A549 (cell line): ENCODE results near the gene CYSLTR2. TPM values are rescaled to one million over a fixed set of nuclear protein-coding genes. Genes with fewer than 3 reads are reported as not detected.

ENCODE experiments used
- ATAC-seq, 2 experiments: fragments of 200-7000 bp in 1 of 2; fragments of >200 bp in 1 of 2; cut with Nextera tagmentation in 1 of 2; cut with Tn5 transposase in 1 of 2; 3 replicates each; pipeline versions ENCODE4 v1.8.0 to v1.9.1; 2018 to 2020; ENCODE audit warnings: mild to moderate bottlenecking in 1 of 2, moderate library complexity in 1 of 2
- CTCF ChIA-PET: fragments of 300-600 bp; sonication (Branson Sonifier 250); formaldehyde crosslinking; extraction: SDS; loops from one replicate; lab custom pipeline; 2021; ENCODE audit warnings: antibody characterized with exemption, inconsistent platforms; lab: Yijun Ruan, JAX
- POLR2A ChIA-PET: fragments of 350-600 bp; formaldehyde crosslinking; extraction: SDS; loops from one replicate; lab custom pipeline; 2021; ENCODE audit warnings: antibody characterized with exemption, inconsistent platforms; lab: Yijun Ruan, JAX
- DNase-seq, 2 experiments: peaks; one replicate each; pipeline versions ENCODE4 v3.0.0 to v3.0.0-alpha.2; 2011 to 2016; ENCODE audit warnings: low read depth in 1 of 2, low spot score in 1 of 2
- FAIRE-seq: peaks from 2 replicates; lab custom pipeline; 2011; peaks lifted over from hg19 to GRCh38; lab: Jason Lieb, UNC
- H3K27ac ChIP-seq, 2 experiments: fragments of >200 bp; sonication (Bioruptor Twin); formaldehyde crosslinking; 3 replicates each; pipeline ENCODE4 v1.5.1; 2016 to 2017
- H3K4me1 ChIP-seq: fragments of >200 bp; sonication (Bioruptor Twin); formaldehyde crosslinking; 3 replicates; pipeline ENCODE4 v1.6.1; 2016
- H3K4me2 ChIP-seq: fragments of >200 bp; sonication (Bioruptor Twin); formaldehyde crosslinking; 3 replicates; pipeline ENCODE4 v1.6.1; 2016
- H3K4me3 ChIP-seq: fragments of >200 bp; sonication (Bioruptor Twin); formaldehyde crosslinking; 3 replicates; pipeline ENCODE4 v1.5.1; 2016
- H3K9me3 ChIP-seq: fragments of >200 bp; sonication (Bioruptor Twin); formaldehyde crosslinking; 3 replicates; pipeline ENCODE4 v1.6.1; 2016
- CHD2 ChIP-seq: fragments of 150-350 bp; IDR thresholded peaks from 2 replicates; pipeline ENCODE4 v1.6.1; 2014; ENCODE audit warnings: low read length; ENCODE audit not compliant: partially characterized antibody
- CHD4 ChIP-seq: fragments of 200-600 bp; sonication (generic); IDR thresholded peaks from 2 replicates; pipeline ENCODE4 v1.6.1; 2016; ENCODE audit warnings: antibody characterized with exemption, mild to moderate bottlenecking, borderline replicate concordance
- EHF ChIP-seq: fragments of 250-450 bp; sonication (Bioruptor Pico); IDR thresholded peaks from 2 replicates; pipeline ENCODE4 v1.5.0; 2020; ENCODE audit warnings: mild to moderate bottlenecking
- FOSL2 ChIP-seq, 2 experiments: fragments of 450-650 bp in 1 of 2; fragments of >200 bp in 1 of 2; sonication (Bioruptor Twin) in 1 of 2; formaldehyde crosslinking; IDR thresholded peaks; 2 replicates each; pipeline versions ENCODE4 v1.5.0 to v1.6.1; 2016 to 2020; ENCODE audit warnings: mild to moderate bottlenecking in 1 of 2, moderate library complexity in 1 of 2
- FOXS1 ChIP-seq: fragments of 250-450 bp; sonication (Bioruptor Pico); IDR thresholded peaks from 2 replicates; pipeline ENCODE4 v1.5.0; 2020; ENCODE audit warnings: mild to moderate bottlenecking, moderate library complexity
- GATA3 ChIP-seq: IDR thresholded peaks from 2 replicates; pipeline ENCODE4 v1.6.1; 2012; ENCODE audit warnings: borderline replicate concordance
- HEYL ChIP-seq: fragments of 250-450 bp; sonication (Bioruptor Pico); IDR thresholded peaks from 2 replicates; pipeline ENCODE4 v1.8.0; 2021; ENCODE audit warnings: mild to moderate bottlenecking, moderate library complexity
- HOXA7 ChIP-seq: fragments of 250-450 bp; sonication (Bioruptor Pico); IDR thresholded peaks from 2 replicates; pipeline ENCODE4 v1.5.0; 2020; ENCODE audit warnings: mild to moderate bottlenecking, moderate library complexity
- HOXB13 ChIP-seq: fragments of 250-450 bp; sonication (Bioruptor Pico); IDR thresholded peaks from 2 replicates; pipeline ENCODE4 v1.5.0; 2020; ENCODE audit warnings: low read depth, mild to moderate bottlenecking, moderate library complexity
- JUN ChIP-seq, 2 experiments: fragments of >200 bp; sonication (Bioruptor Twin); formaldehyde crosslinking; IDR thresholded peaks; 2 replicates in 1 of 2; 3 replicates in 1 of 2; pipeline ENCODE4 v1.6.1; 2016 to 2017
- KDM5A ChIP-seq: fragments of 200-600 bp; sonication (generic); IDR thresholded peaks from 2 replicates; pipeline ENCODE4 v1.6.1; 2016; ENCODE audit warnings: antibody characterized with exemption, mild to moderate bottlenecking
- MAZ ChIP-seq: fragments of 150-350 bp; IDR thresholded peaks from 2 replicates; pipeline ENCODE4 v1.6.1; 2014; ENCODE audit warnings: antibody characterized with exemption, low read depth, low read length, borderline replicate concordance
- MYC ChIP-seq: IDR thresholded peaks from 2 replicates; pipeline ENCODE4 v1.6.1; 2012; ENCODE audit warnings: mild to moderate bottlenecking, inconsistent platforms, low read length, improper control_type of control experiment, borderline replicate concordance
- NFE2L2 ChIP-seq: fragments of 150-350 bp; conservative IDR thresholded peaks from 2 replicates; pipeline ENCODE4 v1.6.1; 2014; ENCODE audit warnings: low read length
- NR3C1 ChIP-seq: fragments of >200 bp; sonication (Bioruptor Twin); formaldehyde crosslinking; IDR thresholded peaks from 3 replicates; pipeline ENCODE4 v1.6.1; 2017
- POLR2A ChIP-seq: IDR thresholded peaks from 2 replicates; pipeline ENCODE4 v1.6.1; 2012; ENCODE audit warnings: mild to moderate bottlenecking, low read length
- POLR2AphosphoS2 ChIP-seq: conservative IDR thresholded peaks from 2 replicates; pipeline ENCODE4 v1.6.1; 2012; ENCODE audit warnings: low read length, improper control_type of control experiment, inconsistent platforms
- RAD21 ChIP-seq, 2 experiments: fragments of >200 bp in 1 of 2; sonication (Bioruptor Twin) in 1 of 2; formaldehyde crosslinking in 1 of 2; IDR thresholded peaks in 1 of 2; conservative IDR thresholded peaks in 1 of 2; 2 replicates in 1 of 2; 3 replicates in 1 of 2; pipeline ENCODE4 v1.6.1; 2012 to 2018; ENCODE audit warnings: inconsistent platforms in 1 of 2
- RCOR1 ChIP-seq: fragments of 150-350 bp; IDR thresholded peaks from 2 replicates; pipeline ENCODE4 v1.6.1; 2014; ENCODE audit warnings: antibody characterized with exemption, low read length, low read depth
- SMC3 ChIP-seq: fragments of >200 bp; sonication (Bioruptor Twin); formaldehyde crosslinking; IDR thresholded peaks from 3 replicates; pipeline ENCODE4 v1.6.1; 2018; ENCODE audit warnings: inconsistent platforms
- SREBF2 ChIP-seq: fragments of 450-650 bp; IDR thresholded peaks from 2 replicates; pipeline ENCODE4 v1.6.1; 2014; ENCODE audit warnings: mild to moderate bottlenecking, moderate library complexity
- TFCP2L1 ChIP-seq: fragments of 250-450 bp; sonication (Bioruptor Pico); IDR thresholded peaks from 2 replicates; pipeline ENCODE4 v1.5.0; 2021; ENCODE audit warnings: mild to moderate bottlenecking
- ZFP36 ChIP-seq: fragments of 450-650 bp; IDR thresholded peaks from 2 replicates; pipeline ENCODE4 v1.6.1; 2014; ENCODE audit warnings: borderline replicate concordance; ENCODE audit not compliant: partially characterized antibody
- ZNF302 ChIP-seq: fragments of 250-450 bp; sonication (Bioruptor Pico); IDR thresholded peaks from 2 replicates; pipeline ENCODE4 v1.9.0; 2021; ENCODE audit warnings: inconsistent platforms, mild to moderate bottlenecking, moderate library complexity
- WGBS: methylation state at CpG from one replicate; pipeline ENCODE4 v1.1.6; 2017; ENCODE audit errors: missing lambda C conversion rate; 5-methylcytosine and 5-hydroxymethylcytosine counted together
- polyA plus RNA-seq, 4 experiments: library from polyadenylated mRNA; depleted of rRNA in 3 of 4; stranded (reverse); fragments of >200 nt; fragmentation: RNase III in 1 of 4; extraction: RNeasy Plus Mini Kit Qiagen cat#74134 plus additional on column Dnase treatment in 1 of 4; gene quantifications; 2 replicates in 3 of 4; 3 replicates in 1 of 4; pipeline ENCODE4 v1.2.3, GENCODE V29; 2011 to 2017
- TF ChIP-seq, protein P1 (sequence below): IDR thresholded peaks from 2 replicates; pipeline ENCODE4 v1.6.1; 2012
- TF ChIP-seq, protein P2 (sequence below): IDR thresholded peaks from 2 replicates; pipeline ENCODE4 v1.6.1; 2012
- TF ChIP-seq, protein P3 (sequence below): IDR thresholded peaks from 2 replicates; pipeline ENCODE4 v1.6.1; 2012; ENCODE audit warnings: low read depth, borderline replicate concordance
- TF ChIP-seq, protein P4 (sequence below): fragments of >200 bp; sonication (Bioruptor Twin); formaldehyde crosslinking; IDR thresholded peaks from 3 replicates; pipeline ENCODE4 v1.5.1; 2016

CYSLTR2 gene
- polyA plus RNA-seq, 2 of the 4 experiments (the other 2 are of a cell fraction): not detected

DNA sequence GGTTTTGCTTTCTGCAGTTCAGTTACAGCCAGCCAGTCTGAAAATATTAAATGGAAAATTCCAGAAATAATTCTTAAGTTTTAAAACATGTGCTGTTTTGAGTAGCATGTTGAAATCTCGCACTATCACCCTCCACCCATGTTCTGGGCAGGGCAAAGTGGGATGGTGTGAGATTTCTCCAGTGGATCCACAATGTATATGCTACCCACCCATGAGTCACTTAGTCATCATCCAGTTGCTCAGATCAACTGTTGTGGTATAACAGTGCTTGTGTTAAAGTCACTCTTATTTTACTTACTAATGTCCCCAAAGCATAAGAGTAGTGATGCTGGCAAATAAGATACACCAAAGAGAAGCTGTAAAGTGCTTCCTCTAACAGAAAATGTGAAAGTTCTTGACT lies 56.4 kb downstream of the CYSLTR2 start:
- no peak for FAIRE-seq
- TF ChIP-seq CHD4 (no peak), ZNF302 (CRISPR knock-in tag) (no peak), HEYL (CRISPR knock-in tag) (no peak), KDM5A (no peak), GATA3 (no peak), POLR2A (no peak), FOSL2 (IDR thresholded peaks at IDR 0.05) (no peak), FOSL2 (CRISPR knock-in tag; IDR thresholded peaks at IDR 0.05) (no peak), RAD21 (conservative IDR thresholded peaks at IDR 0.05 in 1 of 2, IDR thresholded peaks at IDR 0.05 in 1 of 2) (no peak), CHD2 (no peak), MYC (no peak), EHF (CRISPR knock-in tag) (no peak), SMC3 (no peak), NFE2L2 (no peak)
- TF ChIP-seq, protein P1, sequence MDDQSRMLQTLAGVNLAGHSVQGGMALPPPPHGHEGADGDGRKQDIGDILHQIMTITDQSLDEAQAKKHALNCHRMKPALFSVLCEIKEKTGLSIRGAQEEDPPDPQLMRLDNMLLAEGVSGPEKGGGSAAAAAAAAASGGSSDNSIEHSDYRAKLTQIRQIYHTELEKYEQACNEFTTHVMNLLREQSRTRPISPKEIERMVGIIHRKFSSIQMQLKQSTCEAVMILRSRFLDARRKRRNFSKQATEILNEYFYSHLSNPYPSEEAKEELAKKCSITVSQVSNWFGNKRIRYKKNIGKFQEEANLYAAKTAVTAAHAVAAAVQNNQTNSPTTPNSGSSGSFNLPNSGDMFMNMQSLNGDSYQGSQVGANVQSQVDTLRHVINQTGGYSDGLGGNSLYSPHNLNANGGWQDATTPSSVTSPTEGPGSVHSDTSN: no peak
- TF ChIP-seq, protein P2, sequence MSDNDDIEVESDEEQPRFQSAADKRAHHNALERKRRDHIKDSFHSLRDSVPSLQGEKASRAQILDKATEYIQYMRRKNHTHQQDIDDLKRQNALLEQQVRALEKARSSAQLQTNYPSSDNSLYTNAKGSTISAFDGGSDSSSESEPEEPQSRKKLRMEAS: no peak
- WGBS: 0% methylated on average over 1 of the region's 1 CpG
- ATAC-seq: no peak
- ChIA-PET POLR2A (no interaction called here), CTCF (interaction anchor here (1.4 kb wide), 1 partner anchor 14 kb away, joined by 5 read pairs; no protein-coding TSS in a partner anchor)
- no peaks in the 10 kb centered on the region for H3K9me3 ChIP-seq
- DNase-seq: no peak
- no peak overlapping the region for H3K4me3 ChIP-seq
- no peak overlapping the region for H3K4me2 ChIP-seq
- H3K4me1 ChIP-seq: no peaks in the 10 kb centered on the region
- no peak overlapping the region for H3K27ac ChIP-seq

DNA sequence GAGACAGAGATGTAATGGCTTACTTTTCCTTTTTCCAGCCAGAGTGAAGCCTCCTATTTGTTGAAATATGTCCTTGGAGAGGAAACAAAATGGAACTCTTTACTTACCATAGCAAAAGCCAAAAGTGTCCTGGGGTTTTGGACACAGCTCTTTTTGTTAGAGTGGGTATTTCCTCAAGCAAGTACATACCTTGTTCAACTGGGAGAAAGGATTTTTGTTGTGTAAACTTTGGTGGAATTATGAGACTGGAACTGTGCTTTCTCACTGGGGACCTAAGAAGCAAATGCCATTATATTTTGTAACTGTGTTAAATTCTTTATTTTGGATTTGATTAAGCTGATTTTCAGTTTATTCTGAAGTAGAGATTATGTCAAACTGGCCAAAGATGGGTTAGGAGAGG lies 58.4 kb downstream of the CYSLTR2 start:
- Histone ChIP-seq H3K9me3 (no peaks in the 10 kb centered on the region), H3K4me3 (no peak overlapping the region), H3K4me2 (no peak overlapping the region), H3K4me1 (no peaks in the 10 kb centered on the region), H3K27ac (no peak overlapping the region)
- FAIRE-seq (no peak), DNase-seq (no peak), ATAC-seq (no peak)
- CTCF ChIA-PET: interaction anchor here (1.0 kb wide), 1 partner anchor 14 kb away, joined by 3 read pairs; no protein-coding TSS in a partner anchor
- POLR2A ChIA-PET: no interaction called here
- TF ChIP-seq POLR2AphosphoS2: no peak
- no peak for TF ChIP-seq ZNF302 (CRISPR knock-in tag)
- TF ChIP-seq, protein P3, sequence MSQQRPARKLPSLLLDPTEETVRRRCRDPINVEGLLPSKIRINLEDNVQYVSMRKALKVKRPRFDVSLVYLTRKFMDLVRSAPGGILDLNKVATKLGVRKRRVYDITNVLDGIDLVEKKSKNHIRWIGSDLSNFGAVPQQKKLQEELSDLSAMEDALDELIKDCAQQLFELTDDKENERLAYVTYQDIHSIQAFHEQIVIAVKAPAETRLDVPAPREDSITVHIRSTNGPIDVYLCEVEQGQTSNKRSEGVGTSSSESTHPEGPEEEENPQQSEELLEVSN: no peak
- TF ChIP-seq FOSL2 (IDR thresholded peaks at IDR 0.05): no peak
- no peak for TF ChIP-seq FOSL2 (CRISPR knock-in tag; IDR thresholded peaks at IDR 0.05)
- TF ChIP-seq TFCP2L1 (CRISPR knock-in tag): no peak
- TF ChIP-seq JUN (IDR thresholded peaks at IDR 0.05): no peak
- TF ChIP-seq NR3C1: no peak
- TF ChIP-seq MAZ: no peak
- no peak for TF ChIP-seq RCOR1
- TF ChIP-seq RAD21 (conservative IDR thresholded peaks at IDR 0.05 in 1 of 2, IDR thresholded peaks at IDR 0.05 in 1 of 2): no peak
- no peak for TF ChIP-seq HOXB13 (CRISPR knock-in tag)
- no peak for TF ChIP-seq SREBF2
- TF ChIP-seq FOXS1 (CRISPR knock-in tag): no peak
- TF ChIP-seq HOXA7 (CRISPR knock-in tag): no peak

DNA sequence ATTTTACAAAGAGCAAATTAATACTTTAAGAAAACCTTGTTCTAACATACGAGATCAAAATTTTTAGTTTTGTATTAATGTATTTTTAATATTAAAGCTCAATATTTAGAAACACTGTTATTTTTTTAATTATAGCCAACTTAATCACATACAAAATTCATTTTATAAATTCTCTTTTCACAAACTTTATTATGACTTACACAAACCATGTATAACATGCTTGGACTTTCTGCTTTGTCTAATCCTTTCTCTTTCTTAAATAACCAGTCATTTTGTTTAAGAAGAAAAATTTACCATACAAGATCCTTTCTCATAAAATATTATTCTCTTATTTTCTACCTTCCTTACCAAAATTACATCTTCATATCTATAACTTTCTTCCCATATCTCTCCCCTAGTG lies 62.2 kb downstream of the CYSLTR2 start:
- no peaks in the 10 kb centered on the region for H3K4me1 ChIP-seq
- no peak for ATAC-seq
- CTCF ChIA-PET: no interaction called here
- no peak for DNase-seq
- H3K9me3 ChIP-seq: no peaks in the 10 kb centered on the region
- no peak for FAIRE-seq
- WGBS: 2% methylated on average over 1 of the region's 1 CpG
- no peak overlapping the region for H3K4me2 ChIP-seq
- POLR2A ChIA-PET: no interaction called here
- TF ChIP-seq, protein P4, sequence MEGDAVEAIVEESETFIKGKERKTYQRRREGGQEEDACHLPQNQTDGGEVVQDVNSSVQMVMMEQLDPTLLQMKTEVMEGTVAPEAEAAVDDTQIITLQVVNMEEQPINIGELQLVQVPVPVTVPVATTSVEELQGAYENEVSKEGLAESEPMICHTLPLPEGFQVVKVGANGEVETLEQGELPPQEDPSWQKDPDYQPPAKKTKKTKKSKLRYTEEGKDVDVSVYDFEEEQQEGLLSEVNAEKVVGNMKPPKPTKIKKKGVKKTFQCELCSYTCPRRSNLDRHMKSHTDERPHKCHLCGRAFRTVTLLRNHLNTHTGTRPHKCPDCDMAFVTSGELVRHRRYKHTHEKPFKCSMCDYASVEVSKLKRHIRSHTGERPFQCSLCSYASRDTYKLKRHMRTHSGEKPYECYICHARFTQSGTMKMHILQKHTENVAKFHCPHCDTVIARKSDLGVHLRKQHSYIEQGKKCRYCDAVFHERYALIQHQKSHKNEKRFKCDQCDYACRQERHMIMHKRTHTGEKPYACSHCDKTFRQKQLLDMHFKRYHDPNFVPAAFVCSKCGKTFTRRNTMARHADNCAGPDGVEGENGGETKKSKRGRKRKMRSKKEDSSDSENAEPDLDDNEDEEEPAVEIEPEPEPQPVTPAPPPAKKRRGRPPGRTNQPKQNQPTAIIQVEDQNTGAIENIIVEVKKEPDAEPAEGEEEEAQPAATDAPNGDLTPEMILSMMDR: no peak
- peak; percentile 65 for TF ChIP-seq ZFP36
- no peak overlapping the region for H3K27ac ChIP-seq
- no peak overlapping the region for H3K4me3 ChIP-seq
